OCI-LY7 (cell line): Measurements from ENCODE around the gene FAM180B. TPM values are rescaled to one million over a fixed set of nuclear protein-coding genes. Genes with fewer than 3 reads are reported as not detected.

Source experiments
- BruUV-seq: library from RNA; stranded (reverse); fragments of 400-500 nt; replicated peaks from 2 replicates; lab custom pipeline; 2021; lab: Mats Ljungman, UMichigan
- CTCF ChIA-PET: fragments of 300-600 bp; sonication (Branson Sonifier 250); formaldehyde crosslinking; loops from one replicate; lab custom pipeline; 2022; ENCODE audit warnings: antibody characterized with exemption; ENCODE audit not compliant: unreplicated experiment; lab: Charles Lee
- POLR2A ChIA-PET: fragments of 300-600 bp; sonication (Branson Sonifier 250); formaldehyde crosslinking; loops from one replicate; lab custom pipeline; 2022; ENCODE audit warnings: antibody characterized with exemption; lab: Charles Lee
- DNase-seq: peaks from one replicate; pipeline ENCODE4 v3.0.0-alpha.2; 2015; ENCODE audit warnings: low spot score
- H2AFZ ChIP-seq: fragments of 200-600 bp; sonication (generic), shearing (Covaris generic); 2 replicates; pipeline ENCODE4 v1.6.1; 2014; ENCODE audit warnings: mild to moderate bottlenecking, antibody characterized with exemption, low read length, moderate library complexity
- H3K27ac ChIP-seq: fragments of 200-600 bp; sonication (generic); 2 replicates; pipeline ENCODE4 v1.5.1; 2014; ENCODE audit warnings: mixed run types, low read depth, mild to moderate bottlenecking, moderate library complexity, low read length, inconsistent platforms; ENCODE audit not compliant: poor library complexity, severe bottlenecking
- H3K36me3 ChIP-seq: fragments of 200-600 bp; sonication (generic); 2 replicates; pipeline ENCODE4 v1.6.1; 2014; ENCODE audit warnings: mild to moderate bottlenecking, antibody characterized with exemption, low read length, moderate library complexity, mixed read lengths; ENCODE audit not compliant: insufficient read depth
- H3K4me1 ChIP-seq: fragments of 200-600 bp; sonication (generic); 2 replicates; pipeline ENCODE4 v1.5.1; 2014; ENCODE audit warnings: mild to moderate bottlenecking, low read length; ENCODE audit not compliant: insufficient read depth, poor library complexity, severe bottlenecking
- H3K4me2 ChIP-seq: fragments of 200-600 bp; sonication (generic); 2 replicates; pipeline ENCODE4 v1.6.1; 2014; ENCODE audit warnings: mild to moderate bottlenecking, low read length
- H3K4me3 ChIP-seq: fragments of 200-600 bp; sonication (generic); 2 replicates; pipeline ENCODE4 v1.5.1; 2014; ENCODE audit warnings: mild to moderate bottlenecking, low read depth, low read length; ENCODE audit not compliant: poor library complexity, severe bottlenecking
- H3K79me2 ChIP-seq: fragments of 200-600 bp; sonication (generic); 2 replicates; pipeline ENCODE4 v1.6.1; 2016; ENCODE audit warnings: low read depth, mild to moderate bottlenecking, low read length, moderate library complexity, mixed read lengths; ENCODE audit not compliant: insufficient read depth
- H3K9me2 ChIP-seq: fragments of 200-600 bp; sonication (generic); 2 replicates; pipeline ENCODE4 v1.6.1; 2016; ENCODE audit warnings: mild to moderate bottlenecking, low read length, mixed read lengths; ENCODE audit not compliant: insufficient read depth
- H3K9me3 ChIP-seq: fragments of 200-600 bp; sonication (generic); 2 replicates; pipeline ENCODE4 v1.6.1; 2014; ENCODE audit warnings: mild to moderate bottlenecking, mixed run types, low read length, mixed read lengths
- H4K20me1 ChIP-seq: fragments of 200-600 bp; sonication (generic); 2 replicates; pipeline ENCODE4 v1.6.1; 2014; ENCODE audit warnings: mild to moderate bottlenecking, antibody characterized with exemption, low read length, moderate library complexity, mixed read lengths; ENCODE audit not compliant: insufficient read depth
- CTCF ChIP-seq: fragments of 200-600 bp; sonication (generic); conservative IDR thresholded peaks from 2 replicates; pipeline ENCODE4 v1.5.1; 2014; ENCODE audit warnings: mild to moderate bottlenecking, antibody characterized with exemption, low read length, moderate library complexity, mixed read lengths
- EZH2phosphoT487 ChIP-seq: fragments of 200-600 bp; sonication (generic); IDR thresholded peaks from 2 replicates; pipeline ENCODE4 v1.6.1; 2018; ENCODE audit warnings: low read depth, borderline replicate concordance, mild to moderate bottlenecking, mixed run types, antibody characterized with exemption, low read length, moderate library complexity, mixed read lengths
- intact Hi-C: fragments of 100-400 bp; cut with micrococcal nuclease; formaldehyde crosslinking; loops from one replicate; pipeline ENCODE4 v1.10.0; 2022; ENCODE audit not compliant: unreplicated experiment
- total RNA-seq, 2 experiments: library from RNA; depleted of rRNA in 1 of 2; stranded (reverse); fragments of >200 nt in 1 of 2; shearing (Covaris generic) in 1 of 2; gene quantifications; 2 replicates each; pipeline ENCODE4 v1.2.3, GENCODE V29; 2014 to 2022

Gene FAM180B
- total RNA-seq, 2 experiments from 2014 or later, result 0.22 to 0.23 TPM

DNA sequence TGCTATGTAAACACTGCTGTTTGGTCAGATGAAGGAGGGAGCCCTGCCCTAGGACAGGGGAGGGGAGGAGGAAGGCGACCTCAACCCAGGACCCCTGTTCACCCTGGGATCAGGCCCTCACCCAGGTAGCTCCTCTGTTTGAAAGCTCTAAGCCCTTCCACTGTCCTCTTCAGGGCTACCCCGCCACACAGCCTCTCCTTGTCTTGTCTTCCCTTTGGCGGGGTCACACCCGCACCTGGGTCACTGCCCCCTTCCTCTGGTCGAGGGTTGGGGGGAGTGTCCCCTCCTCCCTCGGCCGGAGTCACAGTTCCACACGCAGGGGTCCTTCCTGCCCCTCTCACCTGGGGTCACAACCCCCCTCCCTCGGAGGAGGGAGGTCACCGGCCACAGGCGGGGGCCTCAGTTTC is 21.5 kb upstream of the FAM180B start:
- Histone ChIP-seq H3K79me2 (peaks cover 6% of the 10 kb centered on the region; the same call in 1 of the 2 replicates), H3K27ac (no peak overlapping the region), H3K4me3 (peak overlapping the region; percentile 75), H3K9me2 (no peaks in the 10 kb centered on the region), H3K9me3 (no peaks in the 10 kb centered on the region), H2AFZ (peak overlapping the region; percentile 97), H3K36me3 (peaks cover 12% of the 10 kb centered on the region), H3K4me1 (peaks cover 7% of the 10 kb centered on the region), H4K20me1 (no peaks in the 10 kb centered on the region), H3K4me2 (peak overlapping the region; percentile 69)
- TSS peak; percentile 54 for BruUV-seq
- intact Hi-C loops, result no loop called here
- CTCF ChIA-PET, result interaction anchor here (0.9 to 1.0 kb wide), 2 partner anchors 9 to 14 kb away, joined by 3 read pairs; partner anchors contain the start of genes KBTBD4 and NDUFS3
- TF ChIP-seq EZH2phosphoT487 (no peak), CTCF (no peak)
- POLR2A ChIA-PET, result interaction anchor here (0.8 to 1.2 kb wide), 6 partner anchors 9 to 39 kb away, joined by 3 to 11 read pairs (median 4); partner anchors contain the start of genes KBTBD4 and NDUFS3
- no peak for DNase-seq

DNA sequence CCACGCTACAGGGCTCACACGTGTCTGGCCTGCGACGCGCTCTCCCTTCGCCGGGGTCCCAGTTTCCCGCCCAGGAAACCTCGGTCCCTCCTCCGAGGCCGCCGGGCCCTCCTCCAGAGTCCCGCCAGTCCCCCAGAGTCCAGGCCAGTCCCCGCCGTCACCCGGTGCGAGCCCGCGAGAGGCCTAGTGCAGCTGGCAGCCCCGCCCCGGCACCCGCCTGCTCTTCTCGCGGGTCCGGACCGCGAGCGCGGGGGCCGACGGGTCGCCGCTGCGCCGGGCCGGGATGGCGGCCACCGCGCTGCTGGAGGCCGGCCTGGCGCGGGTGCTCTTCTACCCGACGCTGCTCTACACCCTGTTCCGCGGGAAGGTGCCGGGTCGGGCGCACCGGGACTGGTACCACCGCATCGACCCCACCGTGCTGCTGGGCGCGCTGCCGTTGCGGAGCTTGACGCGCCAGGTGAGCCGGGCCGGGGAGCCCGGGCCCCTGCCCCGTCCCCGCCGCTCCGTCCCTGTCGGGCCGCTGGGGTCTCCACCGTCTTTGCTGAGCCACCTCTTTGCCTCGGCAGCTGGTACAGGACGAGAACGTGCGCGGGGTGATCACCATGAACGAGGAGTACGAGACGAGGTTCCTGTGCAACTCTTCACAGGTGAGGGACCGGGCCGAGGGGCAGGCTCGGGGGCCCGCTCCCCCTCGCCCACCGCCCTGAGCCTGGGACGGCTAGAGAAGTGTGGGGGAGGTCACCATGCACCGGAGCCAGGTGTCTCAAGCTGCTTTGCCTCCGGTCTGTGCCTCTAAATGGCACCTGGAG is 20.9 kb upstream of the FAM180B start, which contains the start of gene PTPMT1:
Gene PTPMT1 (plus strand): TSS at position 260 of the 809 bp plus-strand sequence. CDS start 24 bp downstream, at position 284.
- H3K4me3 ChIP-seq, result peak within 1 kb of the TSS; percentile 75
- intact Hi-C loops, result no loop called here
- POLR2A ChIA-PET, result interaction anchor here (0.6 to 1.5 kb wide), 7 partner anchors 9 to 203 kb away, joined by 3 to 11 read pairs (median 4); partner anchors contain the start of genes KBTBD4 and NDUFS3

More for the DNA sequence above, 20.9 kb upstream of the FAM180B start, which contains the start of gene PTPMT1:
- Histone ChIP-seq H3K36me3 (peaks cover 18% of the 10 kb centered on the region), H3K9me2 (no peaks in the 10 kb centered on the region), H3K4me1 (peaks cover 7% of the 10 kb centered on the region), H2AFZ (peak within 1 kb of the TSS; percentile 97), H3K79me2 (peaks cover 6% of the 10 kb centered on the region; the same call in 1 of the 2 replicates), H3K27ac (peak within 1 kb of the TSS; percentile 23), H4K20me1 (no peaks in the 10 kb centered on the region), H3K4me2 (peak within 1 kb of the TSS; percentile 69), H3K9me3 (no peaks in the 10 kb centered on the region)
- TF ChIP-seq EZH2phosphoT487 (no peak), CTCF (no peak)
- DNase-seq, result peak; percentile 69
- no TSS peak for BruUV-seq
- CTCF ChIA-PET, result interaction anchor here (0.9 to 1.0 kb wide), 2 partner anchors 9 to 13 kb away, joined by 3 read pairs; partner anchors contain the start of genes KBTBD4 and NDUFS3
